SK-MEL-5 (cell line): ENCODE measurements around the gene UQCR11. TPM values are rescaled to one million over a fixed set of nuclear protein-coding genes. Genes with fewer than 3 reads are reported as not detected.

ENCODE experiments used
- DNase-seq: peaks from one replicate; pipeline ENCODE4 v3.0.0-alpha.2; 2016; ENCODE audit warnings: low read depth, low spot score
- in situ Hi-C: cut with HindIII; loops from 2 replicates; pipeline ENCODE4 v1.10.0; 2016; ENCODE audit warnings: low sequenced_read_pairs, high pct_unique_total_duplicates, low pct_unique_long_range_greater_than_20kb
- total RNA-seq: library from RNA; depleted of rRNA; stranded (reverse); fragments of >200 nt; shearing (Covaris generic); gene quantifications from 2 replicates; pipeline ENCODE4 v1.2.3, GENCODE V29; 2014

The UQCR11 gene
- total RNA-seq, 1 experiment from 2014 or later = 162 TPM

- in situ Hi-C loops = no loop called here
These were observed 27.2 kb downstream of the UQCR11 start for GRCh38 chr19:1577929-1578618.

DNA sequence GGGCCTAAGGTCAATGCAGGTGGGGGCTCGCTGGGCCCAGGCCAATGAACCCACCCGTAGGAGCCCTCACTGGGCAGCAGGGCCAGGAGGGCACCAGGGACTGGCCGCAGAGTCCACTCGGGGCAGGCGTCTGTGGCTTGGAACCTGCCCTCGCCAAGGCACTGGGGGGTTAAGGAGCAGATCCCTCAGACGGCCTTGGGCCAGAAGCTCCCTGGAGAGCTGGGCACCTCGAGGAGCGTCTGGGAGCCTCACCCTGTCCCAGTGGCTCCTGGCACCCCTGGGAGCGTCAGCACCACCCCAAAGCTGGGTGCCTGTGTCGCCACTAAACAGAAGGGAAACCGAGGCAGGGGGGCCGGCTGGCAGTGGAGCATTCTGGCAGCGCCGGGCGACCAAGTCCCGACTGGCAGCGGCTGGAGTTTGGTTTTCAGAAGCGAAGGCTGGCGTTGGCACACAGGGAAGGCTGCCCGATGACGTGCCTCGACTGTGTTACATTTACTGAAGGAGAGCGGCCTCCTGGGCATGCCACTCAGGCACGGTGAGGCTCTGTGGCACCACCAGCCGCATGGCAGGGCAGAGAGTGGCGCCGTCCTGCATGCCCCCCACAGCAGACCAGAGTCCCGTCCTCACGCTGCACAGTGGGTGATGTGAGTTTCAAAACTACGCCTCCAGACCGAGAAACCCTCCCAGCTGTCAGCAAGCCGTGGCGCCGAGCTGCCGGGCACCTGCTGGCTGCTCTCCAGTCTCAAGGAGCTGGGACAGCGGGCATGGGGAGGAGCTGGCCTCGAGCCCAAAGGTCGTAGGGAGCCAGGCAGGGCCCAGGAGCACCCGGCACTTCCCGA, 28.0 kb downstream of the UQCR11 start:
- no peak for DNase-seq
- in situ Hi-C loops = no loop called here

More at GRCh38 chr19:1577929-1578618, 27.2 kb downstream of the UQCR11 start:
- no peak for DNase-seq

DNA sequence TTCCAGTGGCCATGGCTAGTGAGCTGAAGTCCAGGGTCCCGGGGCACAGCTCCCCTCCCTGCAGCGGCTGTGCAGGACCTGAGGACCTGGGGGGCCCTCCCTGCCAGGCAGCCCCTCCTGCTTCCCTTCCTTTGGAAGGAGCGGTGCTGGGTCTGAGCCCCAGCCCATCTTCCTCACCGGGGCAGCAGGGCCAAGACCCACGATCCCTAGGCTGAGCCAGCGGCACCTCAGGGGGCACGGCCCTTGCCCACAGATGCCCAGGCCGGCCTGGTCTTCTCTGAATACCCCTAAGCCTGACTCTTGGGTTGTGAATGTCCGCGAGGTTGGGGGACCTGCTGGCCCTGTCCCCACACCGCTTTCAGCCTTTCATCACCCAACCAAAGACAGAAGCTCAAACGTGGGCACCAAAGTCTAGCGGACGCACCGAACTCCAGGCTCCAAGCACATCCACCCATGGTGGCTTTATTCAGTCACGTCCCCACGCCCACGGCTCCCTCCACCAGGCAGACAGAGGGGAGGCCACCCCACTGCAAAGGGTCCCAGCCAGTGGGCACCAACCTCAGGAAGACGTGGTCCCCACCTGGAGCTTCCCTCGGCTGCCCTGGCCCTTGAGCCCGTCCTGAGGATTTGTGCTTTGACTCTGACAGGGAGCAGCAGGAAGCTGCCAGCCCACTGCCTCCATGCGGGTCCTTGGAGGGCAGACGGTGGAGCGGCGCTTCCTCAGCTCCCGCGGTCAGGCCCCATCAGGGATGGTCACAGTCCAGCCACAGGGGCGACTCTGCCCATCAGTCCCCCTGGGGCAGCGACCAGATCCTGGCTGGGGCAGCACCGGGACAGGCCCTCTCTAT, 28.8 kb downstream of the UQCR11 start:
- DNase-seq = no peak
- in situ Hi-C loops = no loop called here

- DNase-seq = no peak
- in situ Hi-C loops = no loop called here
These were observed 29.7 kb downstream of the UQCR11 start for GRCh38 chr19:1575323-1576241.

- in situ Hi-C loops = no loop called here
- no peak for DNase-seq
These were observed 30.7 kb downstream of the UQCR11 start for GRCh38 chr19:1574354-1575136.

DNA sequence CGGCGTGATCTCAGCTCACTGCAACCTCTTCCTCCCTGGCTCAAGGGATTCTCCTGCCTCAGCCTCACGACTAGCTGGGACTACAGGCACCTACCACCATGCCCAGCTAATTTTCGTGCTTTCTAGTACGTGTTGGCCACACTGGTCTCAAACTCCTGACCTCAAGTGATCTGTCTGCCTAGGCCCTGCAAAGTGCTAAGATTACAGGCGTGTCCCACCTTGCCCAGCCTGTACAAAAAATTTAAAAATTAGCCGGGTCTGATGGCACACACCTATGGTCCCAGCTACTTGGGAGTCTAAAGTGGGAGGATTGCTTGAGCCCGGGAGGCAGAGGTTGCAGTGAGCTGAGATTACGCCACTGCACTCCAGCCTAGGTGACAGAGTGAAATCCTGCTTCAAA, 32.5 kb downstream of the UQCR11 start:
- in situ Hi-C loops = no loop called here
- no peak for DNase-seq

- peak; percentile 60 for DNase-seq
- in situ Hi-C loops = no loop called here
These were observed 33.9 kb downstream of the UQCR11 start for GRCh38 chr19:1571358-1571757.

GRCh38 chr19:1570836-1571235, 34.4 kb downstream of the UQCR11 start:
- in situ Hi-C loops = no loop called here
- DNase-seq = no peak

- no peak for DNase-seq
- in situ Hi-C loops = no loop called here
These were observed 35.3 kb downstream of the UQCR11 start for GRCh38 chr19:1569997-1570396.

GRCh38 chr19:1568320-1569019, 36.8 kb downstream of the UQCR11 start, which contains the start of gene MEX3D:
MEX3D (minus strand) TSS chr19:1568325; CDS start chr19:1568058, 267 bp downstream.
- peak; percentile 65 for DNase-seq
- in situ Hi-C loops = no loop called here

- no peak for DNase-seq
- in situ Hi-C loops = no loop called here
These were observed 37.4 kb downstream of the UQCR11 start for GRCh38 chr19:1567848-1568227.

DNA sequence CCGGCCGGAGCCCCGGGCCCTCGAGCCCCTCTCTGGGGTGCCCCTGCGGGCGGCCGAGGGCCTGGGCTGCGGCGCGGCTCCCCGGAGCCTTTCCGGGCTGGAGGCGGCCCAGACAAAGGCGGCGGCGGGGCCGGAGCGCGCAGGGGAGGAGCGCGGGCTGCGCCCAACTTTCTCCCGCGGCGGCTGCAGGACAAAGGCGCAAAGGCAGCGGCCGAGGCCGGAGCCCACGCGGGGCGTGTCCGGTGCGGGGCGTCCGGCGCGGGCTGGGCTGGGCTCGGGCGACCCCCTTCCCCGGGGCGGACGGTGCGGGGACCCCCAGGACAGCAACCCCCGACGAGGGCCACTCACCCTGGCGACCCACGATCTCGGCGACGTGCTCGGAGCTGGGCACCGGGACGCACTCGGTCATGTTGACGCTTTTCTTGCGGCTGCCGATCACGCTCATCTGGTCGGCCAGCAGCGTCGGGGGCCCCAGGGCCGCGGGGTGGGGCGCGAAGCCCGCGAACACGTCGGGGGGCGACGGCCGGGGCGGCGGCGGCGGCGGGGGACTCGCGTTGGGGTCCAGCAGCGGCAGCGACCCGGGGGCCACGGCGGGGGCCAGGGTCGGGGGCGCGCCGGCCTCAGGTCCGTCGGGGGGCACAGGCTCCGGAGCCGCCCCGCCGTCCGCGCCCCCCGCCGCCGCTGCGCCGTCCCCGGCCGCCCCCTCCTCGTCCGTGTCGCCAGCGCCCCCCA, 38.0 kb downstream of the UQCR11 start:
- DNase-seq = no peak
- in situ Hi-C loops = no loop called here

DNA sequence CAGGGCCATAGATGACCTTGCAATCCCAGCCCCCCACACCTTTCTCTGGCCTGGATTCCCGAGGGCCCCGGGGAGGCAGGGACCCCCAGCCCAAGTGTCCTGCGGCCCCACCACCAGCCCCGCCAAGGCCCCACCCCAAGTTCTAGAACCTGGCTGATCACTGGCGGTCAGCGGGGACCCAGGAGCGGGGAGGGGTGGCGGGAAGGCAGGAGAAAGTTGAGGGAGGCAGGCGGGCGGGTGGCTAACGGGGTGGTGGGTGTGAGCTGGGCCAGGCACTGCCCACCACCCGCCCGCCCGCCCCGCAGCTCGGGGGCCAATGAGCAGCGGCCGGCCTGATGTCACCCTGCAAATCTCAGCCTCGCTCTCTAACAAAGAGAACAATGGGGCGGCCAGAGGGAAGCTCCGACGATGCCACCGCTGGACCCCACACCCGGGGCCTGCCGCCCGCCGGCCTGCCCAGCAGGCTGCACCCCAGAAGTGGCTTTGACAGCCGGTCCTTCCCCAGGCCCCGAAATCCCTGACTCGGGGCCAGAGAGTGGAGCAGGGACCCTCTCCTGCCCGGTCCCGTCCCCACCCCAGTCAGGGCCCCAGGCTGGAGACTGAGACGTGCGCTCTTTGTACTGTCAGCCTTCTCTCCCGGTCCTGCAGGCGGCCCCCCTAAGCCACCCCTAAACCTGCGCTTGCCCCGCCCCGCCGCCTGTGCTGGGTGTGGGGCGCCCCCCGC, 38.7 kb downstream of the UQCR11 start:
- in situ Hi-C loops = no loop called here
- peak; percentile 22 for DNase-seq

DNA sequence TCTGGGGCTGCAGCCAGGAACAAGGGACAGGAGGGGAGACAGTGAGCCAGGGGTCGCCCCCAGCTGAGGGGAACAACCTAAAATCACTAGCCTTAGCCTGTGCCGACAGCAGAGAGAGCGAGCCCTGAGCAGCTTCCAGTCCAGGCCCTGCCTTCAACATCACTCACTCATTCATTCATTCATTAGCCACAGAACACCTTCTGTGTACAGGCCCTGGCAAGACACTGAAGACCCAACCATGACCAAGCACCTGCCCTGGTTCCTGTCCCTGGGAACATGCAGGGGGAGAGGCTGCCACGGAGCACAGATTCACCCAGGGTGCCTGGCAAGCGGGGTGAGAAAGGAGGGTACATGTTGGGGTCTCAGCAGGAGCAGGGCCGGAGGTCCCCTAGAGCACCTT, 42.0 kb downstream of the UQCR11 start:
- in situ Hi-C loops = no loop called here

More for the DNA sequence above, 42.0 kb downstream of the UQCR11 start:
- no peak for DNase-seq
